Measurements from ENCODE around the gene NPFF. TPM values are rescaled to one million over a fixed set of nuclear protein-coding genes. Genes with fewer than 3 reads are reported as not detected.
A peak's percentile ranks its signal among the peaks of the same experiment; 100 is the strongest.

NPFF gene
- polyA plus RNA-seq, 1 donor (not counting 4 experiments of a cell fraction or from before 2014, with no cell fraction given), result not detected

- dilution Hi-C loops (cut with MboI; ENCODE audit: extremely low pct_ligation_motif_present, low sequenced_read_pairs), result no loop called here
- Histone ChIP-seq H3K79me2 (ENCODE audit: control insufficient read depth, insufficient read depth, low read length) (peaks cover 17% of the 10 kb centered on the region), H3K27me3 (ENCODE audit: control insufficient read depth, extremely low read depth, insufficient read depth, low read length) (no peaks in the 10 kb centered on the region), H2AFZ (ENCODE audit: control insufficient read depth, low read length) (no peak overlapping the region), H3K4me2 (ENCODE audit: control insufficient read depth, extremely low read depth, insufficient read depth, low read depth, low read length) (no peak overlapping the region), H3K27ac (ENCODE audit: control insufficient read depth, insufficient read depth, low read length) (no peak overlapping the region), H3K4me1 (ENCODE audit: control insufficient read depth, extremely low read depth, insufficient read depth, low read length) (peaks cover 23% of the 10 kb centered on the region), H3K9me3 (ENCODE audit: control insufficient read depth, low read depth, low read length) (no peaks in the 10 kb centered on the region), H3K4me3 (ENCODE audit: control insufficient read depth in 2 of 3, extremely low read depth in 1 of 3, insufficient read depth in 2 of 3, low read depth in 1 of 3, low read length in 3 of 3) (no peak overlapping the region), H4K20me1 (ENCODE audit: control insufficient read depth, extremely low read depth, insufficient read depth, low read length) (peaks cover 21% of the 10 kb centered on the region), H3K36me3 (ENCODE audit: control insufficient read depth in 2 of 2, extremely low read depth in 1 of 2, insufficient read depth in 2 of 2, low read length in 2 of 2) (peaks cover 34 to 64% of the 10 kb centered on the region in 2 experiments), H3K9ac (ENCODE audit: control insufficient read depth, extremely low read depth, insufficient read depth, low read length) (no peak overlapping the region), H3K9me1 (ENCODE audit: control insufficient read depth, extremely low read depth, insufficient read depth, low read length) (peaks cover 3% of the 10 kb centered on the region)
- DNase-seq (ENCODE audit: low read depth, low spot score), result no peak
- FAIRE-seq, result no peak
- TF ChIP-seq CTCF (optimal IDR thresholded peaks at IDR 0.05 in 1 of 3, IDR thresholded peaks at IDR 0.05 in 1 of 3, conservative IDR thresholded peaks at IDR 0.05 in 1 of 3; ENCODE audit: extremely low read depth in 1 of 3, insufficient read depth in 2 of 3, low read length in 3 of 3) (no peak), EZH2 (IDR thresholded peaks at IDR 0.05; ENCODE audit: low read length) (no peak)
Measured at GRCh38 chr12:53478865-53479264, 28.4 kb downstream of the NPFF start.

GRCh38 chr12:53476769-53477209 is 30.5 kb downstream of the NPFF start:
- Histone ChIP-seq H3K79me2 (ENCODE audit: control insufficient read depth, insufficient read depth, low read length) (peaks cover 34% of the 10 kb centered on the region), H4K20me1 (ENCODE audit: control insufficient read depth, extremely low read depth, insufficient read depth, low read length) (peaks cover 25% of the 10 kb centered on the region)
- FAIRE-seq, result no peak

More at GRCh38 chr12:53476769-53477209, 30.5 kb downstream of the NPFF start:
- H3K27me3 ChIP-seq (ENCODE audit: control insufficient read depth, extremely low read depth, insufficient read depth, low read length), result no peaks in the 10 kb centered on the region
- H3K36me3 ChIP-seq (ENCODE audit: control insufficient read depth in 2 of 2, extremely low read depth in 1 of 2, insufficient read depth in 2 of 2, low read length in 2 of 2), result peaks cover 36 to 67% of the 10 kb centered on the region in 2 experiments
- no peak overlapping the region for H2AFZ ChIP-seq (ENCODE audit: control insufficient read depth, low read length)
- no peak overlapping the region for H3K27ac ChIP-seq (ENCODE audit: control insufficient read depth, insufficient read depth, low read length)
- peaks cover 7% of the 10 kb centered on the region for H3K4me1 ChIP-seq (ENCODE audit: control insufficient read depth, extremely low read depth, insufficient read depth, low read length)
- dilution Hi-C loops (cut with MboI; ENCODE audit: extremely low pct_ligation_motif_present, low sequenced_read_pairs), result no loop called here
- no peak for TF ChIP-seq EZH2 (IDR thresholded peaks at IDR 0.05; ENCODE audit: low read length)
- TF ChIP-seq CTCF (optimal IDR thresholded peaks at IDR 0.05 in 1 of 3, IDR thresholded peaks at IDR 0.05 in 1 of 3, conservative IDR thresholded peaks at IDR 0.05 in 1 of 3; ENCODE audit: extremely low read depth in 1 of 3, insufficient read depth in 2 of 3, low read length in 3 of 3), result peak in 2 of 3 experiments; percentile 10 to 32
- H3K9me1 ChIP-seq (ENCODE audit: control insufficient read depth, extremely low read depth, insufficient read depth, low read length), result peaks cover 3% of the 10 kb centered on the region
- H3K9ac ChIP-seq (ENCODE audit: control insufficient read depth, extremely low read depth, insufficient read depth, low read length), result no peak overlapping the region
- no peak overlapping the region for H3K4me2 ChIP-seq (ENCODE audit: control insufficient read depth, extremely low read depth, insufficient read depth, low read depth, low read length)
- no peak overlapping the region for H3K4me3 ChIP-seq (ENCODE audit: control insufficient read depth in 2 of 3, extremely low read depth in 1 of 3, insufficient read depth in 2 of 3, low read depth in 1 of 3, low read length in 3 of 3)
- H3K9me3 ChIP-seq (ENCODE audit: control insufficient read depth, low read depth, low read length), result no peaks in the 10 kb centered on the region
- no peak for DNase-seq (ENCODE audit: low read depth, low spot score)

Measured in keratinocyte (primary cell).